Loucy (cell line): ENCODE results near the gene DMRTB1.

Experiments
- H2AFZ ChIP-seq: fragments of 200-600 bp; sonication (generic); 2 replicates; pipeline ENCODE4 v1.6.0; 2016; ENCODE audit warnings: antibody characterized with exemption, mild to moderate bottlenecking, low read length, moderate library complexity
- H3F3A ChIP-seq: fragments of 200-600 bp; 2 replicates; pipeline ENCODE4 v1.6.0; 2016; ENCODE audit warnings: antibody characterized with exemption, low read depth, mild to moderate bottlenecking
- H3K27me3 ChIP-seq: fragments of 200-600 bp; sonication (generic); 2 replicates; pipeline ENCODE4 v1.6.1; 2014; ENCODE audit warnings: low read length, mild to moderate bottlenecking; ENCODE audit not compliant: insufficient read depth, poor library complexity, severe bottlenecking
- H3K36me3 ChIP-seq: fragments of 200-600 bp; sonication (generic); 2 replicates; pipeline ENCODE4 v1.6.1; 2016; ENCODE audit warnings: low read length; ENCODE audit not compliant: insufficient read depth
- H3K4me1 ChIP-seq: fragments of 200-600 bp; sonication (generic); 2 replicates; pipeline ENCODE4 v1.5.1; 2014; ENCODE audit warnings: low read length, mild to moderate bottlenecking; ENCODE audit not compliant: insufficient read depth, poor library complexity, severe bottlenecking
- H3K4me2 ChIP-seq: fragments of 200-600 bp; sonication (generic); 2 replicates; pipeline ENCODE4 v1.6.0; 2014; ENCODE audit warnings: antibody characterized with exemption, low read length, low read depth, mild to moderate bottlenecking; ENCODE audit not compliant: poor library complexity, severe bottlenecking
- H3K4me3 ChIP-seq: fragments of 200-600 bp; sonication (generic); 2 replicates; pipeline ENCODE4 v1.5.1; 2014; ENCODE audit warnings: low read length, mild to moderate bottlenecking, mixed read lengths; ENCODE audit not compliant: poor library complexity, severe bottlenecking
- H3K79me2 ChIP-seq: fragments of 200-600 bp; sonication (generic); 2 replicates; pipeline ENCODE4 v1.6.1; 2014; ENCODE audit warnings: low read length; ENCODE audit not compliant: insufficient read depth
- H3K9ac ChIP-seq: fragments of 200-600 bp; sonication (generic); 2 replicates; pipeline ENCODE4 v1.6.0; 2014; ENCODE audit warnings: mild to moderate bottlenecking, low read depth, low read length, moderate library complexity; ENCODE audit not compliant: poor library complexity, severe bottlenecking
- H3K9me2 ChIP-seq: fragments of 200-600 bp; sonication (generic); replicated peaks from 2 replicates; pipeline ENCODE4 v1.6.1; 2016; ENCODE audit warnings: low read depth, low read length, mixed read lengths
- H3K9me3 ChIP-seq: fragments of 200-600 bp; sonication (generic); 2 replicates; pipeline ENCODE4 v1.6.1; 2014; ENCODE audit warnings: mild to moderate bottlenecking, antibody characterized with exemption, low read length, low read depth; ENCODE audit not compliant: insufficient read depth
- H4K20me1 ChIP-seq: fragments of 200-600 bp; sonication (generic); 2 replicates; pipeline ENCODE4 v1.6.0; 2014; ENCODE audit warnings: antibody characterized with exemption, low read length, mild to moderate bottlenecking; ENCODE audit not compliant: insufficient read depth, poor library complexity, severe bottlenecking
- CTCF ChIP-seq: fragments of 200-600 bp; sonication (generic); conservative IDR thresholded peaks from 2 replicates; pipeline ENCODE4 v1.5.1; 2014; ENCODE audit warnings: mild to moderate bottlenecking, antibody characterized with exemption, low read length
- EZH2phosphoT487 ChIP-seq: fragments of 200-600 bp; IDR thresholded peaks from 2 replicates; pipeline ENCODE4 v1.6.1; 2018; ENCODE audit warnings: antibody characterized with exemption, mild to moderate bottlenecking, moderate library complexity, borderline replicate concordance

DMRTB1 gene

GRCh38 chr1:53420341-53420740, 38.9 kb upstream of the DMRTB1 start:
- Histone ChIP-seq H3K9me2 (no peaks in the 10 kb centered on the region), H3F3A (no peaks in the 10 kb centered on the region), H3K4me1 (peaks cover 4% of the 10 kb centered on the region), H3K4me2 (no peak overlapping the region), H2AFZ (no peak overlapping the region), H3K36me3 (no peaks in the 10 kb centered on the region), H3K9me3 (no peaks in the 10 kb centered on the region; the same call in 1 of the 2 replicates), H3K79me2 (no peaks in the 10 kb centered on the region), H3K4me3 (no peak overlapping the region), H3K9ac (no peak overlapping the region), H4K20me1 (no peaks in the 10 kb centered on the region), H3K27me3 (no peaks in the 10 kb centered on the region)
- TF ChIP-seq CTCF (no peak), EZH2phosphoT487 (no peak)

GRCh38 chr1:53421208-53421607, 38.0 kb upstream of the DMRTB1 start:
- TF ChIP-seq CTCF (no peak), EZH2phosphoT487 (no peak)
- H3K79me2 ChIP-seq, result no peaks in the 10 kb centered on the region

GRCh38 chr1:53430261-53430660, 28.9 kb upstream of the DMRTB1 start:
- Histone ChIP-seq H3K36me3 (no peaks in the 10 kb centered on the region), H4K20me1 (no peaks in the 10 kb centered on the region), H3F3A (0 out of 2 replicates have a peak, but pooled peaks cover 4% of the 10 kb centered on the region), H3K9ac (no peak overlapping the region), H3K27me3 (no peaks in the 10 kb centered on the region), H3K4me2 (no peak overlapping the region), H3K79me2 (no peaks in the 10 kb centered on the region), H2AFZ (no peak overlapping the region), H3K9me2 (no peaks in the 10 kb centered on the region), H3K4me1 (peaks cover 16% of the 10 kb centered on the region), H3K9me3 (no peaks in the 10 kb centered on the region), H3K4me3 (no peak overlapping the region)
- no peak for TF ChIP-seq EZH2phosphoT487
- TF ChIP-seq CTCF, result no peak

More at GRCh38 chr1:53421208-53421607, 38.0 kb upstream of the DMRTB1 start:
- H3K9me2 ChIP-seq, result no peaks in the 10 kb centered on the region
- H3K36me3 ChIP-seq, result no peaks in the 10 kb centered on the region
- no peak overlapping the region for H3K9ac ChIP-seq
- no peaks in the 10 kb centered on the region for H3F3A ChIP-seq
- H3K4me3 ChIP-seq, result no peak overlapping the region
- peaks cover 4% of the 10 kb centered on the region for H3K4me1 ChIP-seq
- H3K9me3 ChIP-seq, result no peaks in the 10 kb centered on the region; the same call in 1 of the 2 replicates
- no peak overlapping the region for H3K4me2 ChIP-seq
- H2AFZ ChIP-seq, result no peak overlapping the region
- H4K20me1 ChIP-seq, result no peaks in the 10 kb centered on the region
- H3K27me3 ChIP-seq, result no peaks in the 10 kb centered on the region
